Measurements from ENCODE around the gene RGS19.

The RGS19 gene

DNA sequence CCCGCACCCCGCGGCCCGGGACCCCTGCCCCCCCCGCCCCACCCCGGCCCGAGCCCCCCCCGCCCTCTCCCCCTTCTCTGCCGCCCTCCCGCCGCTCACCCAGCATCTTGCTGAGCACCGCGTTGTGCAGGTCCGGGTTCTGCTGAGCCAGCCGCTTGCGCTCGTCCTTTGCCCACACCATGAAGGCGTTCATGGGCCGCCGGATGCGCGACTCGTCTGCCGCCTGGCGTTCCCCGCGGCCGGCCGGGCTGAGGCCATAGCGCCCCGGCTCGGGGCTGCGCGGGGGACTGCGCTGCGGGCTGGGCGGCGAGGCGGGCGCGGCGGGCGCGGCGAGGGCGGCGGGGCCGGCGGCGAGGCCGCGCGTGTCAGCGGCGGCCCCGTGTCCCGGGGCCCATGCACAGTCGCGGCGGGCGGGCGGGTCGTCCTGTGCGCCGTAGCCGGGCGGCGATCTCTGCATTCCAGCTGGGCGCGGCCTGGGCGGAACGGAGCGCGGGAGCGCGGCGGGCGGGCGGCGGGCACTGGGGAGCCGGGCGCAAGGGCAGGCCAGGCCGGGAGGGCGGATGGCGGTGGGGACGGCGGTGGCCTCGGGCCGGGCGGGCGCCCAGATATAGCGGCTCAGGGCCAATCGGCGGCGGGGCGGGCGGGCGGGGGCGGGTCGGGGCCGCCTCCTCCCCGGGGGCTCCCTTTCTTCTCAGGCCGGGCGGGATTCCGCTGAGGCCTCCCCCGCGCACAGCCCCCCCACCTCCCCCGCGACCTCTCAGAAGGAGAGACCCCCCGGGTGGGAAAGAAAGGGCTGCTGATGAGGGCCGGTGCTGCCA, 30.0 kb downstream of the RGS19 start, which contains the start of gene SOX18:
Gene SOX18 (minus strand): TSS at position 580 of the 818 bp plus-strand sequence. CDS start 123 bp downstream, at position 457.
- TF ChIP-seq, protein P1, sequence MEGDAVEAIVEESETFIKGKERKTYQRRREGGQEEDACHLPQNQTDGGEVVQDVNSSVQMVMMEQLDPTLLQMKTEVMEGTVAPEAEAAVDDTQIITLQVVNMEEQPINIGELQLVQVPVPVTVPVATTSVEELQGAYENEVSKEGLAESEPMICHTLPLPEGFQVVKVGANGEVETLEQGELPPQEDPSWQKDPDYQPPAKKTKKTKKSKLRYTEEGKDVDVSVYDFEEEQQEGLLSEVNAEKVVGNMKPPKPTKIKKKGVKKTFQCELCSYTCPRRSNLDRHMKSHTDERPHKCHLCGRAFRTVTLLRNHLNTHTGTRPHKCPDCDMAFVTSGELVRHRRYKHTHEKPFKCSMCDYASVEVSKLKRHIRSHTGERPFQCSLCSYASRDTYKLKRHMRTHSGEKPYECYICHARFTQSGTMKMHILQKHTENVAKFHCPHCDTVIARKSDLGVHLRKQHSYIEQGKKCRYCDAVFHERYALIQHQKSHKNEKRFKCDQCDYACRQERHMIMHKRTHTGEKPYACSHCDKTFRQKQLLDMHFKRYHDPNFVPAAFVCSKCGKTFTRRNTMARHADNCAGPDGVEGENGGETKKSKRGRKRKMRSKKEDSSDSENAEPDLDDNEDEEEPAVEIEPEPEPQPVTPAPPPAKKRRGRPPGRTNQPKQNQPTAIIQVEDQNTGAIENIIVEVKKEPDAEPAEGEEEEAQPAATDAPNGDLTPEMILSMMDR (IDR thresholded peaks at IDR 0.05; ENCODE audit: poor library complexity, severe bottlenecking), result peak; percentile 21
- Histone ChIP-seq H3K27me3 (ENCODE audit: insufficient read depth, poor library complexity, severe bottlenecking) (peaks cover 49% of the 10 kb centered on the region), H3K4me1 (ENCODE audit: insufficient read depth, poor library complexity, severe bottlenecking) (peaks cover 9% of the 10 kb centered on the region), H3K4me3 (ENCODE audit: severe bottlenecking) (peak within 1 kb of the TSS; percentile 7), H3K9me3 (ENCODE audit: severe bottlenecking) (no peaks in the 10 kb centered on the region), H3K36me3 (ENCODE audit: low read depth) (no peaks in the 10 kb centered on the region), H3K27ac (ENCODE audit: poor library complexity, severe bottlenecking) (no peak within 1 kb of the TSS)
- DNase-seq (ENCODE audit: low spot score), result no peak
- peak; percentile 20 for ATAC-seq (ENCODE audit: low read depth)

DNA sequence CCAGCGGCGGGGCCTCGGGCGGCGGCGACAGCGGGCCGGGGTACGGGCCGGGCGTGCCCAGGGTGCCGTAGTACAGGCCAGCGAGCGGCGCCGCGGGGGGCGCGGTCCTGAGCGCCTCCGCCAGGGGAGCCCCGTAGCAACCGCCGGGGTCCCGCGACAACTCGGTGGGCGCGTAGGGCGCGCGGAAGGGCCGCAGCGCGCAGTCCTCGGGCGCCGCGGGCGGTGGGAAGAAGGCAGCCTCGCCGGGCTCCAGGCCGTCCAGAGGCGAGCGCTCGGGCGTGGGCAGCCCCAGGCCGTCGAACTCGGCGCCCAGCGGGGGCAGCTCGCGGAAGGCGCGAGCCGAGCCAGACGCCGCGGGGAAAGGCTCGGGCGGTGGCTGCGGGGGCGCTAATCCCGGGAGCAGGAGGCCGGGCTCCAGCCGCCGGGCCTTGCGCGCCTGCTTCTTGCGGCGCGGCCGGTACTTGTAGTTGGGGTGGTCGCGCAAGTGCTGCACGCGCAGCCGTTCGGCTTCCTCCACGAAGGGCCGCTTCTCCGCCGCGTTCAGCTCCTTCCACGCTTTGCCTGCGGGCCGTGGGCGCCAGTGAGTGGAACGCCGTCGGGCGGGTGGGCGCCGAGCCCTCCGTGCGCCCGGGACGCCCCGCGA, 30.8 kb downstream of the RGS19 start:
- peaks cover 49% of the 10 kb centered on the region for H3K27me3 ChIP-seq (ENCODE audit: insufficient read depth, poor library complexity, severe bottlenecking)
- DNase-seq (ENCODE audit: low spot score) (no peak), ATAC-seq (ENCODE audit: low read depth) (no peak)
- peaks cover 10% of the 10 kb centered on the region for H3K4me1 ChIP-seq (ENCODE audit: insufficient read depth, poor library complexity, severe bottlenecking)
- H3K36me3 ChIP-seq (ENCODE audit: low read depth), result no peaks in the 10 kb centered on the region
- no peak overlapping the region for H3K4me3 ChIP-seq (ENCODE audit: severe bottlenecking)
- TF ChIP-seq, protein P1 (IDR thresholded peaks at IDR 0.05; ENCODE audit: poor library complexity, severe bottlenecking), result no peak
- no peak overlapping the region for H3K27ac ChIP-seq (ENCODE audit: poor library complexity, severe bottlenecking)
- H3K9me3 ChIP-seq (ENCODE audit: severe bottlenecking), result no peaks in the 10 kb centered on the region

GRCh38 chr20:64047968-64048401, 31.3 kb downstream of the RGS19 start:
- H3K27ac ChIP-seq (ENCODE audit: poor library complexity, severe bottlenecking), result no peak overlapping the region
- H3K4me1 ChIP-seq (ENCODE audit: insufficient read depth, poor library complexity, severe bottlenecking), result peaks cover 10% of the 10 kb centered on the region
- ATAC-seq (ENCODE audit: low read depth) (no peak), DNase-seq (ENCODE audit: low spot score) (no peak)
- no peak overlapping the region for H3K4me3 ChIP-seq (ENCODE audit: severe bottlenecking)
- H3K36me3 ChIP-seq (ENCODE audit: low read depth), result no peaks in the 10 kb centered on the region
- TF ChIP-seq, protein P1 (IDR thresholded peaks at IDR 0.05; ENCODE audit: poor library complexity, severe bottlenecking), result no peak
- H3K27me3 ChIP-seq (ENCODE audit: insufficient read depth, poor library complexity, severe bottlenecking), result peaks cover 49% of the 10 kb centered on the region
- H3K9me3 ChIP-seq (ENCODE audit: severe bottlenecking), result no peaks in the 10 kb centered on the region

DNA sequence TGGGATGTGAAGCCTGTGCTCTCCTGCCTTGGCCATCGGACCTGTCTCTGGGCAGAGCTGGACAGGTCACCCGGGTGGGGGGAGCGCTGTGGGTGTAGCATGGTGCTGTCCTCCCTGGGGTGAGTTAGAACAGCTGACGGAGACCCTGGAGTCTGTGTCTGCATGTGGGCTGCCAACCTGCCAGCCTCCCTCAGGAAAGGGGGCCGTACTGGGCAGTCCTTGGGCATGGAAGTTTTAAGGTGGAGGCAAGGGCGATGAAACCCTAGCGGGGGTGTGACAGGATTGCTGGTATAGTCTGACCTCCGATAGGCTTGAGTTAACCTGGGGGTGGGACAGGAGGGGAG, 32.3 kb downstream of the RGS19 start:
- TF ChIP-seq, protein P1 (IDR thresholded peaks at IDR 0.05; ENCODE audit: poor library complexity, severe bottlenecking), result no peak
- ATAC-seq (ENCODE audit: low read depth) (no peak), DNase-seq (ENCODE audit: low spot score) (no peak)
- no peak overlapping the region for H3K27ac ChIP-seq (ENCODE audit: poor library complexity, severe bottlenecking)
- peaks cover 10% of the 10 kb centered on the region for H3K4me1 ChIP-seq (ENCODE audit: insufficient read depth, poor library complexity, severe bottlenecking)
- H3K36me3 ChIP-seq (ENCODE audit: low read depth), result no peaks in the 10 kb centered on the region
- peaks cover 54% of the 10 kb centered on the region for H3K27me3 ChIP-seq (ENCODE audit: insufficient read depth, poor library complexity, severe bottlenecking)
- no peaks in the 10 kb centered on the region for H3K9me3 ChIP-seq (ENCODE audit: severe bottlenecking)
- H3K4me3 ChIP-seq (ENCODE audit: severe bottlenecking), result no peak overlapping the region

Measured in RWPE2 (cell line).